GM12864 (cell line): ENCODE results near the gene SAMHD1.

Source experiments
- DNase-seq: peaks from one replicate; pipeline ENCODE4 v3.0.0-alpha.2; 2011; ENCODE audit warnings: low read depth
- H3K4me3 ChIP-seq: 2 replicates; pipeline ENCODE4 v1.5.1; 2011; ENCODE audit warnings: mild to moderate bottlenecking, low read depth, low read length, control low read depth
- CTCF ChIP-seq: IDR thresholded peaks from 2 replicates; pipeline ENCODE4 v1.5.1; 2011; ENCODE audit warnings: low read depth, mild to moderate bottlenecking, moderate library complexity, low read length, control low read depth, inconsistent platforms; ENCODE audit errors: missing control alignments

SAMHD1 gene

GRCh38 chr20:36924167-36925045 lies 27.1 kb downstream of the SAMHD1 start:
- no peak overlapping the region for H3K4me3 ChIP-seq
- no peak for DNase-seq
- TF ChIP-seq CTCF, result no peak

DNA sequence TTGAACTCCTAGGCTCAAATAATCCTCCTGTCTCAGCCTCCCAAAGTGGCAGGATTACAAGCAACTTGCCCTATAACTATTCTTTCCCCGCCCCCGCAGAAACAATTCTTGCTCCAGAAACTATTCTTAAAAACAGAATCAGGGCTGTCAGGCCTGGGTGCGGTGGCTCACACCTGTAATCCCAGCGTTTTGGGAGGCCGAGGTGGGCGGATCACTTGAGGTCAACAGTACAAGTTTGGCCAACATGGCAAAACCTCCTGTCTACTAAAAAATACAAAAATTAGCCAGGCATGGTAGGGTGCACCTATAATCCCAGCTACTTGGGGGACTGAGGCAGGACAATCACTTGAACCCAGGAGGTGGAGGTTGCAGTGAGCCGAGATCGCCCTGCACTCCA lies 31.2 kb downstream of the SAMHD1 start:
- DNase-seq, result no peak
- no peak for TF ChIP-seq CTCF
- H3K4me3 ChIP-seq, result no peak overlapping the region

DNA sequence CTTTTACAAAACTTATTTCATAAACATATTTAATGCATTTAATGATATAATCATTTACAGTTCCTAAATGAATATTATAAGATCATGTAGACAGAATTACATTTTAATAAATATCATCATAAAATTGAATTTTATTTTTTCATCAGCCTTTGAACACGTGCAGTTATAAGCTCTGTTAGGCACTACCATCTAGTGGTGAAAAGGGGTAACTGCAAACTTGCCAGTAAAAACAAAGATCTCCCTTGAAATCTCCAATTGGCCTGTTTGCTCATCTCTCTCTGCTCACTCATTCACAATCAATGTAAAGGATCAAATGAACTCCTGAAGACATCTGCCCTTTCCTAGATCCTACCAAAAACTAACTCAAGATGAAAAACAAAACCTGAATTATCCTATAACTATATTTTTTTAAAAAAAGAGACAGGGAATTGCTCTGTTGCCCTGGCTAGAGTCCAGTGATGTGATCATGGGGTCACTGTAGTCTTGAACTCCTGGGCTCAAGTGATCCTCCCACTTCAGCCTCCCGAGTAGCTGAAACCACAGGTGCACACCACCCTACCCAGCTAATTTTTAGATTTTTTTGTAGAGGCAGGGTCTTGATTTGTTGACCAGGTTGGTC lies 31.7 kb downstream of the SAMHD1 start:
- DNase-seq, result peak; percentile 38
- H3K4me3 ChIP-seq, result no peak overlapping the region
- peak; percentile 83 for TF ChIP-seq CTCF

DNA sequence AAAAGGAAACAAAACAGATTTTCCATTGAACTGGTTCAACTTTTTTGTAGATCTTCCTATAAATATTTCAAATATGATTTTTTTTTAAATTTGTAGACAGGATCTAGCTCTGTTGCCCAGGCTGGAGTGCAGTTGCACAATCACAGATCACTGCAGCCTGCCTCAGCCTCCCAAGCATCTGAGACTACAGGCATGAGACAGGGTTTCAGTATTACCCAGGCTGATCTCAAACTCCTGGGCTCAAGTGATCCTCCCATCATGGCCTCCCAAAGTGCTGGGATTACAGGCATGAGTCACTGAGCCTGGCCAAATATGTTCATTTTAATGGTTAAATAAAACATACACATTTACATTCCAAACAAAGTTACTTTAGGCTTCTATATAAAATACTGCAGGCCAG lies 33.6 kb downstream of the SAMHD1 start:
- H3K4me3 ChIP-seq, result no peak overlapping the region
- no peak for DNase-seq
- TF ChIP-seq CTCF, result no peak

DNA sequence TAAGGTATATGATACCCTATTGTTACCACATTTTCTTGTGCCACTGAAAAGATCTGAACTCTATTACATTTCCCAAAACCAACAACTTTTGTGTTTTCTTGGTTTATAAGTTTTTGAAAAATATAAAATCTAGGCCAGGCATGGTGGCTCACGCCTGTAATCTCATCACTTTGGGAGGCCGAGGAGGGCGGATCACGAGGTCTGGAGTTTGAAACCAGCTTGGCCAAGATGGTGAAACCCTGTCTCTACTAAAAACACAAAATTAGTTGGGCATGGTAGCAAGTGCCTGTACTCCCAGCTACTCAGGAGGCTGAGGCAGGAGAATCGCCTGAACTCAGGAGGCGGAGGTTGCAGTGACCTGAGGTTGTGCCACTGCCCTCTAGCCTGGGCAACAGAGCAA lies 34.3 kb downstream of the SAMHD1 start:
- DNase-seq, result no peak
- TF ChIP-seq CTCF, result no peak
- no peak overlapping the region for H3K4me3 ChIP-seq

GRCh38 chr20:36916199-36916598 lies 35.3 kb downstream of the SAMHD1 start:
- no peak overlapping the region for H3K4me3 ChIP-seq
- DNase-seq, result no peak
- TF ChIP-seq CTCF, result no peak
